OCI-LY7 (cell line): ENCODE results near the gene ANO1.
A peak's percentile ranks its signal among the peaks of the same experiment; 100 is the strongest.

Source experiments
- CTCF ChIP-seq: fragments of 200-600 bp; sonication (generic); conservative IDR thresholded peaks from 2 replicates; pipeline ENCODE4 v1.5.1; 2014; ENCODE audit warnings: mild to moderate bottlenecking, antibody characterized with exemption, low read length, moderate library complexity, mixed read lengths
- EZH2phosphoT487 ChIP-seq: fragments of 200-600 bp; sonication (generic); IDR thresholded peaks from 2 replicates; pipeline ENCODE4 v1.6.1; 2018; ENCODE audit warnings: low read depth, borderline replicate concordance, mild to moderate bottlenecking, mixed run types, antibody characterized with exemption, low read length, moderate library complexity, mixed read lengths

GRCh38 chr11:70176940-70177689 lies 99.0 kb downstream of the ANO1 start:
- peak; percentile 68 for TF ChIP-seq CTCF
- TF ChIP-seq EZH2phosphoT487, result no peak
